BJ (cell line): ENCODE measurements around the gene ADAMTS19. TPM values are rescaled to one million over a fixed set of nuclear protein-coding genes. Genes with fewer than 3 reads are reported as not detected.

Source experiments
- CTCF ChIA-PET: fragments of 350-600 bp; formaldehyde crosslinking; extraction: SDS; loops from one replicate; lab custom pipeline; 2021; ENCODE audit warnings: antibody characterized with exemption, inconsistent platforms; lab: Yijun Ruan, JAX
- POLR2A ChIA-PET: fragments of 300-600 bp; sonication (Branson Sonifier 250); formaldehyde crosslinking; extraction: SDS; loops from one replicate; lab custom pipeline; 2021; ENCODE audit warnings: antibody characterized with exemption; lab: Charles Lee
- DNase-seq: peaks from one replicate; pipeline ENCODE4 v3.0.0-alpha.2; 2011; ENCODE audit warnings: low read depth
- H3K27me3 ChIP-seq: 2 replicates; pipeline ENCODE4 v1.6.0; 2011; ENCODE audit warnings: low read length; ENCODE audit not compliant: control insufficient read depth, insufficient read depth
- H3K36me3 ChIP-seq: 2 replicates; pipeline ENCODE4 v1.5.1; 2011; ENCODE audit warnings: low read length; ENCODE audit not compliant: control insufficient read depth, insufficient read depth
- H3K4me3 ChIP-seq: 2 replicates; pipeline ENCODE4 v1.5.1; 2011; ENCODE audit warnings: low read depth, mild to moderate bottlenecking, control low read depth, low read length
- CTCF ChIP-seq: IDR thresholded peaks from 2 replicates; pipeline ENCODE4 v1.5.1; 2011; ENCODE audit warnings: low read depth, mild to moderate bottlenecking, control low read depth, inconsistent platforms, low read length, moderate library complexity; ENCODE audit not compliant: insufficient read depth
- polyA plus RNA-seq: library from polyadenylated mRNA; depleted of rRNA; stranded (reverse); fragments of >200 nt; gene quantifications from 2 replicates; pipeline ENCODE4 v1.2.3, GENCODE V29; 2011

ADAMTS19 gene
- polyA plus RNA-seq, 1 experiment: 0.34 TPM

GRCh38 chr5:129724647-129725046, 264.5 kb downstream of the ADAMTS19 start:
- ChIA-PET CTCF (interaction anchor here (1.0 kb wide), 1 partner anchor 47 kb away, joined by 4 read pairs; no protein-coding TSS in a partner anchor), POLR2A (no interaction called here)
- Histone ChIP-seq H3K4me3 (no peak overlapping the region), H3K36me3 (no peaks in the 10 kb centered on the region), H3K27me3 (no peaks in the 10 kb centered on the region)
- DNase-seq: no peak
- TF ChIP-seq CTCF: no peak

- CTCF ChIA-PET: interaction anchor here (0.5 to 1.5 kb wide), 2 partner anchors 28 to 402 kb away, joined by 4 to 5 read pairs; no protein-coding TSS in a partner anchor
- no peak overlapping the region for H3K4me3 ChIP-seq
- POLR2A ChIA-PET: no interaction called here
- H3K27me3 ChIP-seq: no peaks in the 10 kb centered on the region
- H3K36me3 ChIP-seq: no peaks in the 10 kb centered on the region
- no peak for DNase-seq
- no peak for TF ChIP-seq CTCF
Observed at GRCh38 chr5:129739773-129740172, 279.7 kb downstream of the ADAMTS19 start.

- Histone ChIP-seq H3K36me3 (no peaks in the 10 kb centered on the region), H3K27me3 (no peaks in the 10 kb centered on the region), H3K4me3 (no peak overlapping the region)
- POLR2A ChIA-PET: no interaction called here
- CTCF ChIA-PET: interaction anchor here (1.9 kb wide), 1 partner anchor 28 kb away, joined by 6 read pairs; no protein-coding TSS in a partner anchor
- DNase-seq: no peak
- TF ChIP-seq CTCF: no peak
Observed at GRCh38 chr5:129743541-129744187, 283.6 kb downstream of the ADAMTS19 start.

- Histone ChIP-seq H3K27me3 (no peaks in the 10 kb centered on the region), H3K4me3 (no peak overlapping the region), H3K36me3 (no peaks in the 10 kb centered on the region)
- ChIA-PET CTCF (interaction anchor here (1.0 kb wide), 1 partner anchor 21 kb away, joined by 4 read pairs; no protein-coding TSS in a partner anchor), POLR2A (no interaction called here)
- no peak for TF ChIP-seq CTCF
- no peak for DNase-seq
Observed at GRCh38 chr5:129745997-129746396, 285.9 kb downstream of the ADAMTS19 start.

- H3K27me3 ChIP-seq: no peaks in the 10 kb centered on the region
- H3K4me3 ChIP-seq: no peak overlapping the region
- ChIA-PET POLR2A (no interaction called here), CTCF (interaction anchor here (0.6 kb wide), 1 partner anchor 77 kb away, joined by 3 read pairs; no protein-coding TSS in a partner anchor)
- H3K36me3 ChIP-seq: no peaks in the 10 kb centered on the region
- TF ChIP-seq CTCF: no peak
- DNase-seq: no peak
Observed at GRCh38 chr5:129746876-129747275, 286.8 kb downstream of the ADAMTS19 start.
